ENCODE measurements around the gene PARN. TPM values are rescaled to one million over a fixed set of nuclear protein-coding genes. Genes with fewer than 3 reads are reported as not detected.

PARN gene
- total RNA-seq, 1 experiment from 2014 or later = 30.7 TPM

GRCh38 chr16:14494396-14494966 lies 135.6 kb downstream of the PARN start:
- H3K27me3 Mint-ChIP-seq (ENCODE audit: insufficient read depth, unreplicated experiment) = no peaks in the 10 kb centered on the region
- no peak overlapping the region for H3K4me3 Mint-ChIP-seq (ENCODE audit: unreplicated experiment)
- no peak overlapping the region for H3K4me3 ChIP-seq (ENCODE audit: low read depth, low read length)
- no peaks in the 10 kb centered on the region for H3K36me3 ChIP-seq (ENCODE audit: control insufficient read depth, insufficient read depth, low read length)
- peaks cover 12% of the 10 kb centered on the region for H3K4me1 ChIP-seq
- H3K36me3 Mint-ChIP-seq (ENCODE audit: insufficient read depth, unreplicated experiment) = peaks cover 8% of the 10 kb centered on the region
- H3K27ac Mint-ChIP-seq (ENCODE audit: unreplicated experiment) = peak overlapping the region; percentile 4
- ChIA-PET POLR2A (no interaction called here), CTCF (no interaction called here)
- DNase-seq = no peak
- H3K27me3 ChIP-seq (replicated peaks; ENCODE audit: control insufficient read depth, insufficient read depth, low read length) = no peaks in the 10 kb centered on the region
- no peak for TF ChIP-seq CTCF (IDR thresholded peaks at IDR 0.05; ENCODE audit: insufficient read depth in 1 of 2, low read depth in 1 of 2, low read length in 1 of 2, severe bottlenecking in 1 of 2, unreplicated experiment in 1 of 2)
- BruUV-seq (replicated peaks) = no TSS peak
- peaks cover 29% of the 10 kb centered on the region for H3K4me1 Mint-ChIP-seq (ENCODE audit: low read depth, unreplicated experiment)
- no peaks in the 10 kb centered on the region for H3K9me3 ChIP-seq
- no peaks in the 10 kb centered on the region for H3K9me3 Mint-ChIP-seq (ENCODE audit: unreplicated experiment)
- intact Hi-C loops (cut with micrococcal nuclease; ENCODE audit: unreplicated experiment) = no loop called here

- no peaks in the 10 kb centered on the region for H3K9me3 Mint-ChIP-seq (ENCODE audit: unreplicated experiment)
- no peaks in the 10 kb centered on the region for H3K27me3 Mint-ChIP-seq (ENCODE audit: insufficient read depth, unreplicated experiment)
- peaks cover 36% of the 10 kb centered on the region for H3K4me1 Mint-ChIP-seq (ENCODE audit: low read depth, unreplicated experiment)
- no peak for TF ChIP-seq CTCF (IDR thresholded peaks at IDR 0.05; ENCODE audit: insufficient read depth in 1 of 2, low read depth in 1 of 2, low read length in 1 of 2, severe bottlenecking in 1 of 2, unreplicated experiment in 1 of 2)
- H3K36me3 ChIP-seq (ENCODE audit: control insufficient read depth, insufficient read depth, low read length) = no peaks in the 10 kb centered on the region
- no TSS peak for BruUV-seq (replicated peaks)
- intact Hi-C loops (cut with micrococcal nuclease; ENCODE audit: unreplicated experiment) = no loop called here
- H3K4me1 ChIP-seq = peaks cover 12% of the 10 kb centered on the region
- peaks cover 13% of the 10 kb centered on the region for H3K36me3 Mint-ChIP-seq (ENCODE audit: insufficient read depth, unreplicated experiment)
- ChIA-PET POLR2A (no interaction called here), CTCF (no interaction called here)
- H3K27ac Mint-ChIP-seq (ENCODE audit: unreplicated experiment) = no peak overlapping the region
- no peaks in the 10 kb centered on the region for H3K9me3 ChIP-seq
- no peaks in the 10 kb centered on the region for H3K27me3 ChIP-seq (replicated peaks; ENCODE audit: control insufficient read depth, insufficient read depth, low read length)
- H3K4me3 Mint-ChIP-seq (ENCODE audit: unreplicated experiment) = no peak overlapping the region
- DNase-seq = no peak
- H3K4me3 ChIP-seq (ENCODE audit: low read depth, low read length) = no peak overlapping the region
Measured at GRCh38 chr16:14493791-14494190, 136.3 kb downstream of the PARN start.

GRCh38 chr16:14492614-14493013 lies 137.4 kb downstream of the PARN start:
- Mint-ChIP-seq H3K4me3 (ENCODE audit: unreplicated experiment) (no peak overlapping the region), H3K27ac (ENCODE audit: unreplicated experiment) (no peak overlapping the region), H3K27me3 (ENCODE audit: insufficient read depth, unreplicated experiment) (no peaks in the 10 kb centered on the region), H3K9me3 (ENCODE audit: unreplicated experiment) (no peaks in the 10 kb centered on the region), H3K36me3 (ENCODE audit: insufficient read depth, unreplicated experiment) (peaks cover 14% of the 10 kb centered on the region), H3K4me1 (ENCODE audit: low read depth, unreplicated experiment) (peaks cover 44% of the 10 kb centered on the region)
- no peaks in the 10 kb centered on the region for H3K36me3 ChIP-seq (ENCODE audit: control insufficient read depth, insufficient read depth, low read length)
- intact Hi-C loops (cut with micrococcal nuclease; ENCODE audit: unreplicated experiment) = no loop called here
- DNase-seq = no peak
- TF ChIP-seq CTCF (IDR thresholded peaks at IDR 0.05; ENCODE audit: insufficient read depth in 1 of 2, low read depth in 1 of 2, low read length in 1 of 2, severe bottlenecking in 1 of 2, unreplicated experiment in 1 of 2) = no peak
- no peaks in the 10 kb centered on the region for H3K27me3 ChIP-seq (replicated peaks; ENCODE audit: control insufficient read depth, insufficient read depth, low read length)
- peaks cover 10% of the 10 kb centered on the region for H3K4me1 ChIP-seq
- ChIA-PET POLR2A (no interaction called here), CTCF (no interaction called here)
- H3K9me3 ChIP-seq = no peaks in the 10 kb centered on the region
- no peak overlapping the region for H3K4me3 ChIP-seq (ENCODE audit: low read depth, low read length)
- no TSS peak for BruUV-seq (replicated peaks)

Measured in Caco-2 (cell line).